K562 (cell line): Measurements from ENCODE around the gene FUT9. TPM values are rescaled to one million over a fixed set of nuclear protein-coding genes. Genes with fewer than 3 reads are reported as not detected.

Experiments used
- ATAC-seq: fragments of 200-7000 bp; cut with Tn5 transposase; 3 replicates; pipeline ENCODE4 v1.9.1; 2020; ENCODE audit warnings: moderate library complexity
- BruUV-seq: library from RNA; stranded (reverse); fragments of 400-500 nt; replicated peaks from 2 replicates; lab custom pipeline; 2021; lab: Mats Ljungman, UMichigan
- CTCF ChIA-PET: fragments of 300-600 bp; formaldehyde crosslinking; extraction: SDS; loops from one replicate; lab custom pipeline; 2021; ENCODE audit warnings: low intra/inter-chr PET ratio; lab: Yijun Ruan, JAX
- POLR2A ChIA-PET: fragments of 300-600, 350-650 bp; sonication (Branson Sonifier 250); formaldehyde crosslinking; extraction: SDS; loops from one replicate; lab custom pipeline; 2021; ENCODE audit warnings: antibody characterized with exemption, inconsistent platforms; lab: Yijun Ruan, JAX
- DNase-seq, 4 experiments: peaks; one replicate each; pipeline versions ENCODE4 v3.0.0 to v3.0.0-alpha.2; 2011 to 2018; ENCODE audit warnings: low spot score in 3 of 4, mixed read lengths in 3 of 4; ENCODE audit errors: extremely low read depth in 1 of 4
- FAIRE-seq: peaks from 2 replicates; lab custom pipeline; 2011; peaks lifted over from hg19 to GRCh38; lab: Jason Lieb, UNC
- H2AFZ ChIP-seq: 2 replicates; pipeline ENCODE4 v1.6.0; 2011; ENCODE audit warnings: low read depth, low read length, control low read depth, inconsistent platforms
- H3K27ac ChIP-seq: fragments of 200-600 bp; 3 replicates; pipeline ENCODE4 v1.8.0; 2011; ENCODE audit warnings: low read depth, mild to moderate bottlenecking, control low read depth, inconsistent platforms, low read length, moderate library complexity, mixed read lengths; ENCODE audit errors: extremely low read depth
- H3K27me3 ChIP-seq, 2 experiments: fragments of 300-600 bp in 1 of 2; 2 replicates in 1 of 2; 3 replicates in 1 of 2; pipeline versions ENCODE4 v1.6.0 to v1.8.0; 2011; ENCODE audit warnings: inconsistent platforms in 2 of 2, low read length in 2 of 2, mild to moderate bottlenecking in 1 of 2, mixed read lengths in 1 of 2, moderate library complexity in 1 of 2; ENCODE audit not compliant: control insufficient read depth in 2 of 2, insufficient read depth in 2 of 2
- H3K36me3 ChIP-seq: fragments of 300-600 bp; 3 replicates; pipeline ENCODE4 v1.8.0; 2011; ENCODE audit warnings: mild to moderate bottlenecking, low read length, inconsistent platforms; ENCODE audit not compliant: control insufficient read depth, insufficient read depth
- H3K4me1 ChIP-seq, 2 experiments: fragments of 200-600 bp in 1 of 2; replicated peaks in 1 of 2; 2 replicates in 1 of 2; 3 replicates in 1 of 2; pipeline versions ENCODE4 v1.5.1 to v1.8.0; 2011; ENCODE audit warnings: inconsistent platforms in 2 of 2, low read length in 2 of 2, mild to moderate bottlenecking in 1 of 2, mixed read lengths in 1 of 2, moderate library complexity in 1 of 2; ENCODE audit not compliant: control insufficient read depth in 2 of 2, insufficient read depth in 2 of 2
- H3K4me2 ChIP-seq: 2 replicates; pipeline ENCODE4 v1.6.1; 2011; ENCODE audit warnings: low read length, control low read depth, inconsistent platforms, mixed read lengths; ENCODE audit not compliant: insufficient read depth
- H3K4me3 ChIP-seq: fragments of 200-600 bp; sonication (generic), shearing (Covaris generic); 2 replicates; pipeline ENCODE4 v1.5.1; 2016; ENCODE audit warnings: control low read depth, inconsistent platforms
- H3K79me2 ChIP-seq: fragments of 200-600 bp; 3 replicates; pipeline ENCODE4 v1.8.0; 2011; ENCODE audit warnings: low read length, inconsistent platforms; ENCODE audit not compliant: control insufficient read depth, insufficient read depth
- H3K9ac ChIP-seq, 2 experiments: 2 replicates each; pipeline versions ENCODE4 v1.6.0 to v1.6.1; 2011; ENCODE audit warnings: low read depth in 2 of 2, low read length in 2 of 2, control low read depth in 1 of 2, inconsistent platforms in 1 of 2, mild to moderate bottlenecking in 1 of 2, mixed read lengths in 1 of 2; ENCODE audit not compliant: insufficient read depth in 1 of 2
- H3K9me1 ChIP-seq: one replicate; pipeline ENCODE4 v1.6.0; 2011; ENCODE audit warnings: inconsistent platforms, mild to moderate bottlenecking, low read length, moderate library complexity; ENCODE audit not compliant: control insufficient read depth, insufficient read depth
- H3K9me3 ChIP-seq: replicated peaks from 2 replicates; pipeline ENCODE4 v1.5.1; 2011; ENCODE audit warnings: low read depth, low read length, inconsistent platforms; ENCODE audit not compliant: control insufficient read depth, insufficient read depth
- H4K20me1 ChIP-seq: replicated peaks from 2 replicates; pipeline ENCODE4 v1.6.1; 2011; ENCODE audit warnings: low read length, inconsistent platforms, mixed read lengths; ENCODE audit not compliant: control insufficient read depth, insufficient read depth
- BRD9 ChIP-seq: fragments of 450-650 bp; IDR thresholded peaks from 2 replicates; pipeline ENCODE4 v1.6.1; 2018; ENCODE audit warnings: low read depth; ENCODE audit not compliant: partially characterized antibody
- KLF6 ChIP-seq: fragments of 250-450 bp; sonication (Bioruptor Pico); IDR thresholded peaks from 2 replicates; pipeline ENCODE4 v1.4.0; 2020; ENCODE audit warnings: mild to moderate bottlenecking, moderate library complexity, borderline replicate concordance
- NRF1 ChIP-seq, 2 experiments: fragments of 450-650 bp; IDR thresholded peaks in 1 of 2; conservative IDR thresholded peaks in 1 of 2; 2 replicates each; pipeline ENCODE4 v1.6.1; 2014; ENCODE audit warnings: mild to moderate bottlenecking in 2 of 2
- PML ChIP-seq: IDR thresholded peaks from 2 replicates; pipeline ENCODE4 v1.6.1; 2012; ENCODE audit warnings: low read length, inconsistent platforms
- SP1 ChIP-seq: sonication (generic); formaldehyde crosslinking; IDR thresholded peaks from 2 replicates; pipeline ENCODE4 v1.8.1; 2022; ENCODE audit warnings: mild to moderate bottlenecking, missing genetic modification reagents
- SRSF1 ChIP-seq: fragments of 200-400 bp; formaldehyde crosslinking; IDR thresholded peaks from 2 replicates; pipeline ENCODE4 v1.6.1; 2017; ENCODE audit warnings: mild to moderate bottlenecking, low read depth, low read length, moderate library complexity
- TCF7L2 ChIP-seq: fragments of 150-350 bp; IDR thresholded peaks from 2 replicates; pipeline ENCODE4 v1.6.1; 2016; ENCODE audit warnings: low read depth, mild to moderate bottlenecking, low read length, moderate library complexity
- XRCC3 ChIP-seq: fragments of 450-650 bp; IDR thresholded peaks from 2 replicates; pipeline ENCODE4 v1.6.1; 2017; ENCODE audit warnings: mild to moderate bottlenecking, moderate library complexity
- ZNF121 ChIP-seq: sonication (generic); formaldehyde crosslinking; conservative IDR thresholded peaks from 2 replicates; pipeline ENCODE4 v1.8.0; 2022; ENCODE audit warnings: missing genetic modification reagents
- ZNF311 ChIP-seq: fragments of 250-450 bp; sonication (Bioruptor Pico); IDR thresholded peaks from 2 replicates; pipeline ENCODE4 v1.4.0; 2020; ENCODE audit warnings: mild to moderate bottlenecking, moderate library complexity
- ZNF316 ChIP-seq: fragments of 450-650 bp; IDR thresholded peaks from 2 replicates; pipeline ENCODE4 v1.6.1; 2016
- ZNF318 ChIP-seq, 2 experiments: fragments of 450-650 bp; IDR thresholded peaks; 2 replicates each; pipeline ENCODE4 v1.6.1; 2016; ENCODE audit warnings: mild to moderate bottlenecking in 2 of 2, borderline replicate concordance in 1 of 2, low read depth in 1 of 2, moderate library complexity in 1 of 2
- ZNF449 ChIP-seq: fragments of 250-450 bp; sonication (Bioruptor Pico); IDR thresholded peaks from 2 replicates; pipeline ENCODE4 v1.8.0; 2022; ENCODE audit warnings: moderate library complexity, mild to moderate bottlenecking, inconsistent platforms
- ZNF586 ChIP-seq: fragments of 450-650 bp; formaldehyde crosslinking; conservative IDR thresholded peaks from 2 replicates; pipeline ENCODE4 v1.4.0; 2020; ENCODE audit warnings: mild to moderate bottlenecking, moderate library complexity
- in situ Hi-C: fragments of 300-500 bp; cut with MboI; formaldehyde crosslinking; loops from 4 replicates; pipeline ENCODE4 v1.15.0; 2018; ENCODE audit warnings: inconsistent platforms, mixed read lengths
- intact Hi-C: fragments of 100-400 bp; cut with micrococcal nuclease; formaldehyde crosslinking; loops from 2 replicates; pipeline ENCODE4 v1.14.2; 2022
- polyA plus RNA-seq, 8 experiments: library from polyadenylated mRNA; depleted of rRNA in 4 of 8; stranded (reverse) in 5 of 8; unstranded in 3 of 8; fragments of >200 nt; fragmentation: Nextera tagmentation in 2 of 8; fragmentation: Illumina TruSeq in 1 of 8; extraction: Ambion mirVana in 2 of 8; extraction: Trizol in 1 of 8; gene quantifications; 2 replicates each; pipeline versions ENCODE4 v1.2.1 to v1.2.3, GENCODE V29; 2011 to 2014; ENCODE audit warnings: inconsistent platforms in 1 of 8, missing spikeins in 1 of 8
- total RNA-seq, 7 experiments: library from RNA; depleted of rRNA in 6 of 7; stranded (reverse); fragments of >200 nt in 6 of 7; fragmentation: Illumina TruSeq in 2 of 7; extraction: Trizol in 2 of 7; gene quantifications; 2 replicates each; pipeline versions ENCODE4 v1.2.1 to v1.2.3, GENCODE V29; 2011 to 2021; ENCODE audit warnings: low replicate concordance in 1 of 7

FUT9 gene
- total and polyA plus RNA-seq, 9 of the 15 experiments (the other 6 are each of a cell fraction or from before 2014, with no cell fraction given), result not detected

GRCh38 chr6:96094077-96094476 lies 78.3 kb downstream of the FUT9 start (continued):
- TF ChIP-seq ZNF449 (CRISPR knock-in tag), result no peak
- no peak for TF ChIP-seq BRD9
- TF ChIP-seq ZNF121 (CRISPR knock-in tag), result no peak
- TF ChIP-seq TCF7L2, result no peak

- DNase-seq, result no peak
- BruUV-seq, result no TSS peak
- Histone ChIP-seq H3K4me2 (no peak overlapping the region), H3K9me3 (no peaks in the 10 kb centered on the region), H2AFZ (no peak overlapping the region), H3K4me1 (no peaks in the 10 kb centered on the region), H3K27ac (no peak overlapping the region), H3K79me2 (no peaks in the 10 kb centered on the region), H3K9ac (no peak overlapping the region), H3K27me3 (no peaks in the 10 kb centered on the region), H3K9me1 (no peaks in the 10 kb centered on the region), H4K20me1 (no peaks in the 10 kb centered on the region), H3K36me3 (no peaks in the 10 kb centered on the region), H3K4me3 (no peak overlapping the region)
- intact Hi-C loops, result no loop called here
- no peak for TF ChIP-seq ZNF318 (IDR thresholded peaks at IDR 0.05; ENCODE audit: borderline replicate concordance in 1 of 2, low read depth in 1 of 2)
- TF ChIP-seq ZNF311 (CRISPR knock-in tag), result no peak
- TF ChIP-seq NRF1 (conservative IDR thresholded peaks at IDR 0.05 in 1 of 2, IDR thresholded peaks at IDR 0.05 in 1 of 2), result no peak
- TF ChIP-seq XRCC3, result no peak
- no peak for TF ChIP-seq SRSF1
- no peak for TF ChIP-seq SP1 (CRISPR knock-in tag)
- no peak for TF ChIP-seq ZNF316
- no peak for TF ChIP-seq PML
- no peak for TF ChIP-seq ZNF586
- TF ChIP-seq KLF6 (CRISPR knock-in tag), result no peak
- ATAC-seq, result no peak
- CTCF ChIA-PET, result no interaction called here
- POLR2A ChIA-PET, result no interaction called here
- in situ Hi-C loops, result no loop called here
- no peak for FAIRE-seq
Measured at GRCh38 chr6:96099069-96099468, 83.3 kb downstream of the FUT9 start.
